Measurements from ENCODE around the gene CD3G. TPM values are rescaled to one million over a fixed set of nuclear protein-coding genes. Genes with fewer than 3 reads are reported as not detected.

Gene CD3G
- total RNA-seq, 1 experiment from 2014 or later, result 158 TPM

GRCh38 chr11:118338637-118339061, 5.5 kb upstream of the CD3G start:
- H3K36me3 ChIP-seq (ENCODE audit: insufficient read depth, low read length), result no peaks in the 10 kb centered on the region
- H4K20me1 ChIP-seq (ENCODE audit: insufficient read depth, low read depth, low read length), result no peaks in the 10 kb centered on the region
- no peak overlapping the region for H3K9ac ChIP-seq (ENCODE audit: low read length)
- no peak for DNase-seq
- peaks cover 36% of the 10 kb centered on the region for H3K4me1 ChIP-seq (ENCODE audit: low read length)
- H3K4me2 ChIP-seq (ENCODE audit: low read depth, low read length, poor library complexity, severe bottlenecking), result no peak overlapping the region
- no peak overlapping the region for H3K27ac ChIP-seq (ENCODE audit: low read length)
- no peak overlapping the region for H3K4me3 ChIP-seq (ENCODE audit: low read length)
- no peaks in the 10 kb centered on the region for H3K79me2 ChIP-seq (ENCODE audit: low read length)
- H3K9me2 ChIP-seq (replicated peaks; ENCODE audit: insufficient read depth, low read length), result no peaks in the 10 kb centered on the region; the same call in 1 of the 2 replicates
- H3K9me3 ChIP-seq (ENCODE audit: low read length), result no peaks in the 10 kb centered on the region
- H3K27me3 ChIP-seq (ENCODE audit: low read length), result no peaks in the 10 kb centered on the region
- no peak overlapping the region for H2AFZ ChIP-seq (ENCODE audit: low read length)

DNA sequence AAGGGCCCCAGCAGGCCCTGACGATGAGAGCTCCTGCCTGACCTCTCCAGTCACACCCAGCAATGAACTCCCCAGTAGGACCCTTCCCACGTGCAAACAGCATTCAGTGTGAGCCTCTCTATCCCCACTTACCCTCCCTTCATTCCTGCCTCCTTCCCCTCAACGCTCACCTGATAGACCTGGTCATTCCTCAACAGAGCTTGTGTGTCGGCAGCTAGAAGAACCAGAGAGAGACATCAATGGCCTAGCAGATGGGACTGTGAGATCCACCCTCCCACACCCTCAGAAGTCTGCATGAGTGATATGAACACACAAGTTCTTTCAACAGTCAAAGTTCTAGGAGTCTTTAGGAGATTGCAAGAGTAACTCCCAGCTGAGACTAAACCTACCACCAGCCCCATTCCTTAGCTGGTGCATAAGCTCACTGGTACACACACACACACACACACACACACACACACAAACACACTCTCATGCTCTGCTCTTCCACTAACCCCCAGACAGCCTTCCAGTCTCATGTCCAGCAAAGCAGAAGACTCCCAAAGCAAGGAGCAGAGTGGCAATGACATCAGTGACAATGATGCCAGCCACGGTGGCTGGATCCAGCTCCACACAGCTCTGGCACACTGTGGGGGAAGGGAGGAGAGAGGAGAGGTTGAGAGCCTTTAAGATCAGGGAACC, 4.7 kb upstream of the CD3G start:
- H3K27ac ChIP-seq (ENCODE audit: low read length), result no peak overlapping the region
- no peak for DNase-seq
- peaks cover 40% of the 10 kb centered on the region for H3K4me1 ChIP-seq (ENCODE audit: low read length)
- H3K27me3 ChIP-seq (ENCODE audit: low read length), result no peaks in the 10 kb centered on the region
- no peaks in the 10 kb centered on the region for H3K9me2 ChIP-seq (replicated peaks; ENCODE audit: insufficient read depth, low read length)
- H4K20me1 ChIP-seq (ENCODE audit: insufficient read depth, low read depth, low read length), result no peaks in the 10 kb centered on the region
- H2AFZ ChIP-seq (ENCODE audit: low read length), result no peak overlapping the region
- H3K36me3 ChIP-seq (ENCODE audit: insufficient read depth, low read length), result no peaks in the 10 kb centered on the region
- peaks cover 7% of the 10 kb centered on the region for H3K79me2 ChIP-seq (ENCODE audit: low read length)
- no peak overlapping the region for H3K4me2 ChIP-seq (ENCODE audit: low read depth, low read length, poor library complexity, severe bottlenecking)
- H3K4me3 ChIP-seq (ENCODE audit: low read length), result no peak overlapping the region
- no peak overlapping the region for H3K9ac ChIP-seq (ENCODE audit: low read length)
- no peaks in the 10 kb centered on the region for H3K9me3 ChIP-seq (ENCODE audit: low read length)

DNA sequence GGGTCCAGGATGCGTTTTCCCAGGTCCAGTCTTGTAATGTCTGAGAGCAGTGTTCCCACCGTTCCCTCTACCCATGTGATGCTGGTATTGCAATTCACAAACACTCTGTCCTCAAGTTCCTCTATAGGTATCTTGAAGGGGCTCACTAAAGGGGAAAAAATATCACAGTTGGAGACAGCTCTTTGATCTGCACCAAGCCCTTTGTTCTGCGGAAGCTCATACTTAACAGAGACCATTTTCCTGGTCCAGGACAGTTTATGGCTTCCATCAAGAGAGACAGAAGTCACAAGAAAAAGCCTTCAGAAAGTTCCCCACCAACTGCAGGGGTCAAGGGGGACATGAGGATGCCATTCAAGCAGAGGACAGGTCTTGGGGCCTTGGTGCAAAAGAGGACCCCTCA, 3.7 kb upstream of the CD3G start:
- H3K4me2 ChIP-seq (ENCODE audit: low read depth, low read length, poor library complexity, severe bottlenecking), result no peak overlapping the region
- no peaks in the 10 kb centered on the region for H3K9me2 ChIP-seq (replicated peaks; ENCODE audit: insufficient read depth, low read length)
- H3K36me3 ChIP-seq (ENCODE audit: insufficient read depth, low read length), result 0 out of 2 replicates have a peak, but pooled peaks cover 1% of the 10 kb centered on the region
- no peak overlapping the region for H3K27ac ChIP-seq (ENCODE audit: low read length)
- no peak overlapping the region for H2AFZ ChIP-seq (ENCODE audit: low read length)
- H3K27me3 ChIP-seq (ENCODE audit: low read length), result no peaks in the 10 kb centered on the region
- H3K9ac ChIP-seq (ENCODE audit: low read length), result no peak overlapping the region
- H3K4me1 ChIP-seq (ENCODE audit: low read length), result peaks cover 42% of the 10 kb centered on the region
- DNase-seq, result no peak
- H3K9me3 ChIP-seq (ENCODE audit: low read length), result no peaks in the 10 kb centered on the region
- no peaks in the 10 kb centered on the region for H4K20me1 ChIP-seq (ENCODE audit: insufficient read depth, low read depth, low read length)
- no peak overlapping the region for H3K4me3 ChIP-seq (ENCODE audit: low read length)
- H3K79me2 ChIP-seq (ENCODE audit: low read length), result peaks cover 17% of the 10 kb centered on the region

DNA sequence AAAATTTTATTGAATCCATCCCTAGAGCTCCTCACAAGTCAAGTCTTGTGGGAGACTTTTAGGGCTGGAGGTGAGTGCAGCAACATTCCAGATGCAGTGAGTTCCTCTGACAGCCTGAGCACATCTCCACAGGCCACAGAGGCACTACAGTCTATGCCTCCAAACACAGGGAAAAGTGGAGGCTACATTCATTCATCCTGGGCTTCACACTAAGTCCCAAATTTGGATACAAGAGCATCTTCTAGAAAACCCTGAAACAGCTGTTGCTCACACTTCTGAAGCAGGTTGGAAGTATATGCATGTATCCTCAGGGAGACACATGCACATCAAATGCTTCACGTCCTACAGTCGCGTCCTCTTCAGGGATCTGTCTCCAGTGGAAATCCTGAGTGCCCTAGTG, 2.9 kb upstream of the CD3G start:
- H3K9ac ChIP-seq (ENCODE audit: low read length), result no peak overlapping the region
- peaks cover 49% of the 10 kb centered on the region for H3K4me1 ChIP-seq (ENCODE audit: low read length)
- no peaks in the 10 kb centered on the region for H3K9me2 ChIP-seq (replicated peaks; ENCODE audit: insufficient read depth, low read length)
- H4K20me1 ChIP-seq (ENCODE audit: insufficient read depth, low read depth, low read length), result no peaks in the 10 kb centered on the region
- no peak overlapping the region for H3K4me2 ChIP-seq (ENCODE audit: low read depth, low read length, poor library complexity, severe bottlenecking)
- H3K36me3 ChIP-seq (ENCODE audit: insufficient read depth, low read length), result peaks cover 5% of the 10 kb centered on the region; the same call in 1 of the 2 replicates
- H2AFZ ChIP-seq (ENCODE audit: low read length), result no peak overlapping the region
- no peak overlapping the region for H3K4me3 ChIP-seq (ENCODE audit: low read length)
- no peaks in the 10 kb centered on the region for H3K9me3 ChIP-seq (ENCODE audit: low read length)
- DNase-seq, result no peak
- H3K79me2 ChIP-seq (ENCODE audit: low read length), result peaks cover 25% of the 10 kb centered on the region
- no peaks in the 10 kb centered on the region for H3K27me3 ChIP-seq (ENCODE audit: low read length)
- no peak overlapping the region for H3K27ac ChIP-seq (ENCODE audit: low read length)

DNA sequence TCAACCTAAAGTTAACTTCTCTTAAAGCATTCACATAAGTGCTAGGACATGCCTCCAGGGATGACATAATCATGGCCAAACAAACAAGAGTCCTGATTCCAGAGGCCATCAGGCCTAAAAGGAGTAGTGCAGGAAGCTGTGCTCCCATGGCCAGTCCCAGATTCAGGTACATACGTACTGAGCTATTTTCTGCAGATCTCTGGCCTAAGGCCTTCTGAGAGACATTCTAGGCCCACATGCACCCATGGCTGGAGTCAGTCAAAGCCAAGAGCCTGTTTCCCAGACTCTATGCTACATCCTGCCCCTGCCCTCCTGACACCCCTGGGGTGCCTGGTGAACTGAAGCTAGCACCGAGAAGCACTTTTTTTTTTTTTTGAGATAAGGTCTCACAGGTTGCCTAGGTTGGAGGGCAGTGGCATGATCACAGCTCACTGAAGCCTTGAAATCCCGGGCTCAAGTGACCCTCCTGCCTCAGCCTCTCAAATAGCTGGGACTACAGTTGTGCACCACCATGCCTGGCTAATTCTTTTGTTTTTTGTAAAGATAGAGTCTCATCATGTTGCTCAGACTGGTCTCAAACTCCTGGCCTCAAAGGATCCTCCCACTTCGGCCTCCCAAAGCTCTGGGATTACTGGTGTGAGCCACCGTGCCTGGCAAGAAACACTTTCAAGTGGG, 2.2 kb upstream of the CD3G start:
- peaks cover 32% of the 10 kb centered on the region for H3K79me2 ChIP-seq (ENCODE audit: low read length)
- H3K4me3 ChIP-seq (ENCODE audit: low read length), result 0 out of 2 replicates have a peak overlapping the region, but pooled peaks have one; percentile 80
- no peak for DNase-seq
- H3K9ac ChIP-seq (ENCODE audit: low read length), result peak overlapping the region; percentile 53
- no peak overlapping the region for H2AFZ ChIP-seq (ENCODE audit: low read length)
- no peaks in the 10 kb centered on the region for H3K9me3 ChIP-seq (ENCODE audit: low read length)
- H3K27ac ChIP-seq (ENCODE audit: low read length), result peak overlapping the region; percentile 96
- no peaks in the 10 kb centered on the region for H3K27me3 ChIP-seq (ENCODE audit: low read length)
- H3K9me2 ChIP-seq (replicated peaks; ENCODE audit: insufficient read depth, low read length), result no peaks in the 10 kb centered on the region
- H3K4me2 ChIP-seq (ENCODE audit: low read depth, low read length, poor library complexity, severe bottlenecking), result peak overlapping the region; percentile 95
- peaks cover 6% of the 10 kb centered on the region; the same call in 1 of the 2 replicates for H3K36me3 ChIP-seq (ENCODE audit: insufficient read depth, low read length)
- peaks cover 56% of the 10 kb centered on the region for H3K4me1 ChIP-seq (ENCODE audit: low read length)
- H4K20me1 ChIP-seq (ENCODE audit: insufficient read depth, low read depth, low read length), result no peaks in the 10 kb centered on the region

GRCh38 chr11:118342503-118343161, 1.5 kb upstream of the CD3G start, which contains the start of gene CD3D:
TSS of gene CD3D (minus strand) at chr11:118342705. CDS start at chr11:118342607, 98 bp downstream.
- peak within 1 kb of the TSS; percentile 95 for H3K4me2 ChIP-seq (ENCODE audit: low read depth, low read length, poor library complexity, severe bottlenecking)
- H3K27ac ChIP-seq (ENCODE audit: low read length), result peak within 1 kb of the TSS; percentile 96
- peaks cover 63% of the 10 kb centered on the region for H3K4me1 ChIP-seq (ENCODE audit: low read length)
- H3K27me3 ChIP-seq (ENCODE audit: low read length), result no peaks in the 10 kb centered on the region
- H3K9me3 ChIP-seq (ENCODE audit: low read length), result no peaks in the 10 kb centered on the region
- peaks cover 10% of the 10 kb centered on the region; the same call in 1 of the 2 replicates for H3K36me3 ChIP-seq (ENCODE audit: insufficient read depth, low read length)
- no peak for DNase-seq
- peaks cover 38% of the 10 kb centered on the region for H3K79me2 ChIP-seq (ENCODE audit: low read length)
- H3K9ac ChIP-seq (ENCODE audit: low read length), result peak within 1 kb of the TSS; percentile 80
- H3K9me2 ChIP-seq (replicated peaks; ENCODE audit: insufficient read depth, low read length), result no peaks in the 10 kb centered on the region
- H4K20me1 ChIP-seq (ENCODE audit: insufficient read depth, low read depth, low read length), result no peaks in the 10 kb centered on the region
- H2AFZ ChIP-seq (ENCODE audit: low read length), result no peak within 1 kb of the TSS
- H3K4me3 ChIP-seq (ENCODE audit: low read length), result peak within 1 kb of the TSS; percentile 80; the same call in 1 of the 2 replicates

DNA sequence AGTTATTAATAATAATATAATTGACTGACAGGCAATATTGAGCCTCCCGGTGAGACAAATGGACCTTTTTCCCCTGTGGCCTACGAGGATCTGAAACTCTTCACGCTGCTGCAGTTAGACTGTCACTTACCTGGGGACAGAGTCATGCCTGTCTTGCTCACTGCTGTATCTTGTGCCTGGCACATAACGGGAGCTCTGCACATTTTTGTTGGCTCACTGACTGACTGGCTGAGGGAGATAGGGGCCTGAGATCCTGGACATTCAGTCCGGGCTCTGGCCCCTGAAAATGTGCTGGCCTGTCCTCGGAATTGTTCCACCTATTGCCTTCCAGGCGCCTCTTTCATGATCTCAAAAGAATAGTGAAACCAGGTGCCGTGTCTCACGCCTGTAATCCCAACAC, 896 bp upstream of the CD3G start:
- Histone ChIP-seq H3K79me2 (ENCODE audit: low read length) (peaks cover 41% of the 10 kb centered on the region), H2AFZ (ENCODE audit: low read length) (no peak overlapping the region), H3K4me3 (ENCODE audit: low read length) (peak overlapping the region; percentile 80; the same call in 1 of the 2 replicates), H4K20me1 (ENCODE audit: insufficient read depth, low read depth, low read length) (no peaks in the 10 kb centered on the region), H3K9ac (ENCODE audit: low read length) (peak overlapping the region; percentile 80), H3K27ac (ENCODE audit: low read length) (peak overlapping the region; percentile 96), H3K9me3 (ENCODE audit: low read length) (no peaks in the 10 kb centered on the region), H3K9me2 (replicated peaks; ENCODE audit: insufficient read depth, low read length) (no peaks in the 10 kb centered on the region), H3K4me2 (ENCODE audit: low read depth, low read length, poor library complexity, severe bottlenecking) (peak overlapping the region; percentile 95), H3K27me3 (ENCODE audit: low read length) (no peaks in the 10 kb centered on the region), H3K36me3 (ENCODE audit: insufficient read depth, low read length) (peaks cover 10% of the 10 kb centered on the region), H3K4me1 (ENCODE audit: low read length) (peaks cover 68% of the 10 kb centered on the region)
- DNase-seq, result peak; percentile 86

GRCh38 chr11:118349475-118349874, 5.3 kb downstream of the CD3G start:
- Histone ChIP-seq H2AFZ (ENCODE audit: low read length) (no peak overlapping the region), H3K4me1 (ENCODE audit: low read length) (peaks cover 35% of the 10 kb centered on the region), H3K79me2 (ENCODE audit: low read length) (peaks cover 34% of the 10 kb centered on the region), H3K27me3 (ENCODE audit: low read length) (no peaks in the 10 kb centered on the region), H3K9me3 (ENCODE audit: low read length) (no peaks in the 10 kb centered on the region), H3K36me3 (ENCODE audit: insufficient read depth, low read length) (peaks cover 45% of the 10 kb centered on the region), H3K4me2 (ENCODE audit: low read depth, low read length, poor library complexity, severe bottlenecking) (no peak overlapping the region), H3K27ac (ENCODE audit: low read length) (peak overlapping the region; percentile 49), H3K9ac (ENCODE audit: low read length) (no peak overlapping the region), H3K4me3 (ENCODE audit: low read length) (no peak overlapping the region), H4K20me1 (ENCODE audit: insufficient read depth, low read depth, low read length) (no peaks in the 10 kb centered on the region), H3K9me2 (replicated peaks; ENCODE audit: insufficient read depth, low read length) (no peaks in the 10 kb centered on the region)
- DNase-seq, result no peak
